HepG2 (cell line): ENCODE results near the gene MLLT10. TPM values are rescaled to one million over a fixed set of nuclear protein-coding genes. Genes with fewer than 3 reads are reported as not detected.
A peak's percentile ranks its signal among the peaks of the same experiment; 100 is the strongest.

ENCODE experiments used
- ARID2 ChIP-seq: sonication (generic); formaldehyde crosslinking; IDR thresholded peaks from 2 replicates; pipeline ENCODE4 v1.8.1; 2022; ENCODE audit warnings: mild to moderate bottlenecking, missing genetic modification reagents, borderline replicate concordance
- CHD2 ChIP-seq: IDR thresholded peaks from 2 replicates; pipeline ENCODE4 v1.6.1; 2011; ENCODE audit warnings: low read depth, low read length, improper control_type of control experiment
- HHEX ChIP-seq: IDR thresholded peaks from 2 replicates; pipeline ENCODE4 v1.6.1; 2016; ENCODE audit warnings: control low read depth
- KAT8 ChIP-seq: IDR thresholded peaks from 2 replicates; pipeline ENCODE4 v1.6.1; 2016; ENCODE audit warnings: missing genetic modification reagents, missing compliant biosample characterization
- KLF6 ChIP-seq: IDR thresholded peaks from 2 replicates; pipeline ENCODE4 v1.8.0; 2016; ENCODE audit warnings: missing biosample characterization, missing genetic modification reagents
- MYNN ChIP-seq: sonication (generic); formaldehyde crosslinking; IDR thresholded peaks from 2 replicates; pipeline ENCODE4 v1.4.0; 2020; ENCODE audit warnings: mild to moderate bottlenecking, low read depth, missing genetic modification reagents
- PAF1 ChIP-seq: IDR thresholded peaks from 2 replicates; pipeline ENCODE4 v1.6.1; 2016; ENCODE audit warnings: missing genetic modification reagents, missing compliant biosample characterization
- RNF219 ChIP-seq: sonication (generic); formaldehyde crosslinking; IDR thresholded peaks from 2 replicates; pipeline ENCODE4 v1.5.0; 2020; ENCODE audit warnings: mild to moderate bottlenecking, missing genetic modification reagents
- ZBTB40 ChIP-seq, 2 experiments: fragments of 450-650 bp in 1 of 2; sonication (generic) in 1 of 2; formaldehyde crosslinking in 1 of 2; IDR thresholded peaks; 2 replicates each; pipeline versions ENCODE4 v1.6.1 to v1.8.0; 2016 to 2022; ENCODE audit warnings: antibody characterized with exemption in 1 of 2, mild to moderate bottlenecking in 1 of 2, missing genetic modification reagents in 1 of 2
- ZNF160 ChIP-seq: sonication (generic); formaldehyde crosslinking; IDR thresholded peaks from 2 replicates; pipeline ENCODE4 v1.8.0; 2022; ENCODE audit warnings: mild to moderate bottlenecking, inconsistent platforms, missing genetic modification reagents
- ZNF251 ChIP-seq: sonication (generic); formaldehyde crosslinking; IDR thresholded peaks from 2 replicates; pipeline ENCODE4 v1.9.0; 2021; ENCODE audit warnings: mild to moderate bottlenecking, missing genetic modification reagents
- ZNF280B ChIP-seq: sonication (generic); formaldehyde crosslinking; IDR thresholded peaks from 2 replicates; pipeline ENCODE4 v1.5.0; 2020; ENCODE audit warnings: missing genetic modification reagents, mild to moderate bottlenecking, borderline replicate concordance
- ZNF446 ChIP-seq: sonication (generic); formaldehyde crosslinking; IDR thresholded peaks from 2 replicates; pipeline ENCODE4 v1.5.0; 2020; ENCODE audit warnings: mild to moderate bottlenecking, missing genetic modification reagents
- ZNF747 ChIP-seq: sonication (generic); formaldehyde crosslinking; IDR thresholded peaks from 2 replicates; pipeline ENCODE4 v1.8.1; 2023; ENCODE audit warnings: missing genetic modification reagents, mild to moderate bottlenecking, borderline replicate concordance
- polyA plus RNA-seq, 8 experiments: library from polyadenylated mRNA; depleted of rRNA in 3 of 8; stranded (reverse) in 7 of 8; unstranded in 1 of 8; fragments of >200 nt; fragmentation: Illumina TruSeq in 4 of 8; extraction: Trizol in 4 of 8; gene quantifications; 2 replicates each; pipeline versions ENCODE4 v1.2.1 to v1.2.3, GENCODE V29; 2011 to 2016; ENCODE audit warnings: low read depth in 4 of 8, missing spikeins in 1 of 8, mixed read lengths in 1 of 8; ENCODE audit not compliant: insufficient read depth in 1 of 8
- total RNA-seq, 5 experiments: library from RNA; depleted of rRNA; stranded (reverse); fragments of >200 nt; fragmentation: Illumina TruSeq; extraction: Trizol; gene quantifications; 2 replicates each; pipeline ENCODE4 v1.2.3, GENCODE V29; 2016; ENCODE audit warnings: low read depth in 1 of 5
- TF ChIP-seq, protein P1 (sequence below): sonication (generic); formaldehyde crosslinking; IDR thresholded peaks from 2 replicates; pipeline ENCODE4 v1.9.0; 2021; ENCODE audit warnings: missing genetic modification reagents, borderline replicate concordance

MLLT10 gene
- total and polyA plus RNA-seq, 2 of the 13 experiments (the other 11 are each of a cell fraction or from before 2014, with no cell fraction given) = 51.3 to 84.1 TPM

DNA sequence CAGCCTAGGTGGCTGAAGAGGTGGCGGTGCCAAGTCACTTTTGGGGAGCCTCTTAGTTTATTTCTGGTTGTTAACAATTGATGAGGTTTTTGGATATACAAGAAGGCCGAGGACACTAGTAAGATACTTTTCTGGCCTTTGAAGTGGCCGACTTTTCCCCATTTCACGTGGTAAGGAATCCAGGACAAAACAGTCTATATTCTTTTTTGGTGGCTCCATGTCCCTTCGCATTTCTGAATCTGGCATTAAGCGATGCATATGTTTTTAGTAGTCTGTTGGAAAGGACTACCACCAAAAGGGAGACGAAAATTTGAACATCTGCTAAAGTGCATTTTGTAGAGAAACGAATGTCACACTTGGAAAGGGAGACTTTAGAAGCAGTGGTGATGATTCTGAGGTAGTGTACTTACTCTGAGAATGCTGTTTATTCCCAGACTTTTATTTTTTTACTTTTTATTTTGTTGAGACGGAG is 1.5 kb downstream of the MLLT10 start (continued):
- TF ChIP-seq, protein P1, sequence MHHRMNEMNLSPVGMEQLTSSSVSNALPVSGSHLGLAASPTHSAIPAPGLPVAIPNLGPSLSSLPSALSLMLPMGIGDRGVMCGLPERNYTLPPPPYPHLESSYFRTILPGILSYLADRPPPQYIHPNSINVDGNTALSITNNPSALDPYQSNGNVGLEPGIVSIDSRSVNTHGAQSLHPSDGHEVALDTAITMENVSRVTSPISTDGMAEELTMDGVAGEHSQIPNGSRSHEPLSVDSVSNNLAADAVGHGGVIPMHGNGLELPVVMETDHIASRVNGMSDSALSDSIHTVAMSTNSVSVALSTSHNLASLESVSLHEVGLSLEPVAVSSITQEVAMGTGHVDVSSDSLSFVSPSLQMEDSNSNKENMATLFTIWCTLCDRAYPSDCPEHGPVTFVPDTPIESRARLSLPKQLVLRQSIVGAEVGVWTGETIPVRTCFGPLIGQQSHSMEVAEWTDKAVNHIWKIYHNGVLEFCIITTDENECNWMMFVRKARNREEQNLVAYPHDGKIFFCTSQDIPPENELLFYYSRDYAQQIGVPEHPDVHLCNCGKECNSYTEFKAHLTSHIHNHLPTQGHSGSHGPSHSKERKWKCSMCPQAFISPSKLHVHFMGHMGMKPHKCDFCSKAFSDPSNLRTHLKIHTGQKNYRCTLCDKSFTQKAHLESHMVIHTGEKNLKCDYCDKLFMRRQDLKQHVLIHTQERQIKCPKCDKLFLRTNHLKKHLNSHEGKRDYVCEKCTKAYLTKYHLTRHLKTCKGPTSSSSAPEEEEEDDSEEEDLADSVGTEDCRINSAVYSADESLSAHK (CRISPR knock-in tag) = no peak
- TF ChIP-seq PAF1 (CRISPR knock-in tag) (no peak), ARID2 (peak; percentile 81), ZNF747 (no peak), KLF6 (CRISPR knock-in tag) (no peak), ZNF446 (CRISPR knock-in tag) (0 out of 2 replicates have a peak, but pooled peaks have one; percentile 10), ZBTB40 (IDR thresholded peaks at IDR 0.05) (no peak), ZBTB40 (CRISPR knock-in tag; IDR thresholded peaks at IDR 0.05) (no peak), ZNF280B (CRISPR knock-in tag) (no peak), RNF219 (CRISPR knock-in tag) (no peak), KAT8 (CRISPR knock-in tag) (no peak), ZNF160 (no peak), HHEX (no peak), CHD2 (no peak), MYNN (no peak), ZNF251 (CRISPR knock-in tag) (no peak)
